Activated T-cell treated with anti-CD3 and anti-CD28 coated beads, Interleukin-2, amount 50 U/mL, for 48 hours (primary cell): Measurements from ENCODE around the gene KCNMB2.

Experiments
- DNase-seq, 2 experiments: peaks; one replicate each; pipeline ENCODE4 v3.0.0-alpha.2; 2020

KCNMB2 gene

DNA sequence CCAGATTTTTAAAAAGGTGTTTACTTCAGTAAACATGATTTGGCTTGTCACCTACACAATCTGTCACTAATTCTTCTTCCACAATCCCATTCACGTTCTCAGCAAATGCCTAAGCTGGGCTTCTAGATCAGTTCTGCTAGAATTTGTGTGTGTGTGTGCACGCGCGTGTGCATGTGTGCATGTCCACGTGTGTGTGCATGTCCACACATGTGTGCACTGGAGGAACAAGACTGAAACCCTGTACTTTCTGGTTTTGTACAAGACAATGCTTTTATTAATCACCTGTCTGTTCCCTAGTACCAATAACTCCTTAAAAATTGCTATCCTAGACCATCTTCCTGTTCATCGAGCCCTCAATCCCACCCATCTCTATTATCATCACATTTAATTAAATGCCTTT, 229.2 kb downstream of the KCNMB2 start:
- no peak for DNase-seq

GRCh38 chr3:178767581-178767980, 231.3 kb downstream of the KCNMB2 start:
- no peak for DNase-seq

GRCh38 chr3:178768072-178768864, 232.0 kb downstream of the KCNMB2 start:
- no peak for DNase-seq

- DNase-seq = no peak
Measured at GRCh38 chr3:178771511-178771910, 235.3 kb downstream of the KCNMB2 start.

GRCh38 chr3:178772746-178773145, 236.5 kb downstream of the KCNMB2 start:
- DNase-seq = no peak

- DNase-seq = no peak
Measured at GRCh38 chr3:178773358-178773757, 237.1 kb downstream of the KCNMB2 start.

DNA sequence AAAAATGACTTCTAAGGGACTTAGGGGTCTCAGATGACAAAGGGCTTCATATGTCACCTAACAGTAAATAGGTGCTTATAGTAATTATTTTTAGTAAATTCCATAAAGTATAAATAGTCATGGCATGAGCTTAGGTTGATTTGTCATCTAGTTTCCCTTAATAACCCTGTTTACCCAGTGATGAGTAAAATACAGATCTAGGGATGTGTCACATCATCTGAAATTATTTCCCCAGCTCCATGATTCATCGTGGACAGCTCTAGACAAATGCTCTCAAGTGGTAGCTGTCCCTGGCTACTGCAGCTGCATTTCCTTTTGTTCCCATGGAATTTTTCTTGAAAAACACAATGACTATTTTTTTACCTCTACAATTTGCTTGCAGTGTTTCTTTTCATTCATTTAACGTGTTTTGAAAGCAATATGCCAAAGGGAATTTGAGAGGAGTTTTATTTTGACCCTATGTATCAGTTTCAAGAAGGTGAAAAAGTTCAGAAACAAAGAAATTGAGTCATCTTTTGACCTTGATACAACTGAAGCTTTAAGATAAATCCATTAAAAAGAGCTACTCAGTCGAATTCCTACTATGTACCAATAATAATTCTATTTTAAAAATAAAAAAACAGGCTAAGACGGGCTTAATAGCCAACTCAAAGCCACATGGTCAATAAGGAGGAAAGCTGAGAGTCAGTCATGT, 241.6 kb downstream of the KCNMB2 start:
- no peak for DNase-seq

DNA sequence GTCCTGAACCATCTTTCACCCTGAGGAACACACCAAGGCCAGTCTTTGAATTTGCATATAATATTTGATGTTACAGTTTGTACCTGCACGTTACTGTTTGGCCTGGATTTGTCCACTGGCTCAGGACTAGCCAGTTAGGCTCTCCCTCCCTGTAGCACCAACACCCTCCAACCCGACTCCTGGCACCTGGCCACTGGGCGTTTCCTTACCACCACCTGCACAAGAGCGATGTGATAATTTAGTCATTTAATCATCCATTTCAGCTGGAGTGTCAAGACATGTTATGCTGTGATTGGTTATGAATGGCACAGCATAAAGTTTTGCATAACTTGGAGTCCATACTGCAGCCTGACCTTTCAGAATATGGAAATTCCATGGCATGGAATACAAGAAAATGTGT, 242.4 kb downstream of the KCNMB2 start:
- DNase-seq = no peak

- DNase-seq = no peak
Measured at GRCh38 chr3:178785961-178786360, 249.7 kb downstream of the KCNMB2 start.

GRCh38 chr3:178787960-178788359, 251.7 kb downstream of the KCNMB2 start:
- DNase-seq = no peak

- DNase-seq = no peak
Measured at GRCh38 chr3:178794711-178795110, 258.5 kb downstream of the KCNMB2 start.

DNA sequence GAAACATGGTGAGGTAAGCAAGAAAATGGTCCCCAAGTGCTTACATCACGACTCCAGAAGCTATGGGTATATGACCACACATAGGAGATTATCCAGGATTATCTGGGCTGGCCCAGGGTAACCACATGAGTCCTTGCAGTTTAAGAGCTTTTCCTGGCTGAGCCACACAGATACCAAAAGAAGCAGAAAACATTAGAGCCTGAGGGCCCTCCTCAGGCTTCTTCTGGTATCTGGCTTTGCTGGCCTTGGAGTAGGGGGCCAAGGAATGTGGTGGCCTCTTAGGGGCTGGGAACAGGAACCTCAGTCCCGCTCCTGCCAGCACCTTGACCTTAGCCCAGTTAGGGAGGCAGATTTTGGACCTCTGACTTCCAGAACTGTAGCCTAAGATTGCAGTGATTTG, 259.1 kb downstream of the KCNMB2 start:
- no peak for DNase-seq

DNA sequence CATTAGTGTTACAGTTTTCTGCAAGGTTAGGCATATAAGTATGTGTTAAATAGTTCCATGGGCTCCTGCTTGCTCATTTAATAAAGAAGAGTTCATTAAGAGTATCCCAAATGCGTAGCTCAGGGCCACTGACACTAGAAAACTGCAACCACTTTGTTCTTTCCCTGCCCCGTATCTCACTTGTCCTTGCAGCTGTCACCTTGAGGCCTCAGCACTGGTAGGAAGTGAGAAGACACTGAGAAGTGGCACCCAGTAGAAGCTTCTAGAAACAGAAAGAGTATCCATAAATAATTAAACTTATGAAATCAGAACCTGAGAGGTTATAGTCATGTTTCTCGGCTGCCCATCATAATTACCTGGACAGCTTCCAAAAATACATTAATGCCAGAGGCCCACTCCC, 266.0 kb downstream of the KCNMB2 start:
- DNase-seq = no peak

DNA sequence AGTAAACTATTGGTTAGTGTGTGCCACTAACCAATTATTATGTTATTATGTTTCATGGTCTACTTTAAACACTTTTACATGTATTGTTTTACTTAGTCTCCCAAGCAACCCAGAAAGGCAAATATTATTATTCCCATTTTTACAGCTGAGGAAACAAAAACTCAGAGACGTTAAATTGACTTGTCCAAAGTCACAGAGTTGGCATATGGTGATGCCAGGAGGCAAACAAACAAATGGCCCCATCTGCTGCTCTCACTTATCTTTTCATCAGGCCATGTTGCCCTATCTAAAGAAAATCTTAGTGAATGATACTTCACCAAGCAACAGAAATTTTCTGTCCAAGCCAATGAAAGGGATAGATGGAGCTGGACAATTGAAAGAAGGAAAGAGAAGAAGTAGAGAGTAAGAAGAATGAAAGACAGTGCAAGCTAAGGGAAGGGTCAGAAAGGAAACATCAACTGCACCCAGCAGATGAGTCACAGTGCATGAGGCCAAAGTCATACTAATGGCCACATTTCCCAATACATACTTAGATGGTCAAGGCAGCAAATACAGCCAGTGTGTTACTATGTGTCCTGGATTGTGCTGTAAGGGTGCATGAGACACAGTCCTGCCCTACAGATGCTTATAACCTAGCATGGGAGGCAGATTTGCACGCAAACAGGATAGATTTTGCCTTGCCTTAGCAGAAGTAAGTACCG, 266.9 kb downstream of the KCNMB2 start:
- DNase-seq = no peak

- no peak for DNase-seq
Measured at GRCh38 chr3:178804606-178805005, 268.4 kb downstream of the KCNMB2 start.

DNA sequence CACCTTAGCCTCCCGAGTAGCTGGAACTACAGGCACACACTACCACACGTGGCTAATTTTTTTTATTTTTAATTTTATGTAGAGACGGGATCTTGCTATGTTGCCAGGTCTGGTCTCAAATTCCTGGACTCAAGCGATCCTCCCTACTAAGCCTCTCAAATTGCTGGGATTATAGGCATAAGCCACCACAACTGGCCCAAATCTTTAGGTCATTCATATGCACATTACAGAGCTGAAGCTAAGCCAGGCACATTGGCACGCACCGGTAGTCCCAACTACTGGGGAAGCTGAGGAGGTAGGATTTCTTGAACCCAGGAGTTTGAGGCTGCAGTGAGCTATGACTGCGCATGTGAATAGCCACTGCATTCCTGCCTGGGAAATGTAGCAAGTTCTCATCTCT, 269.5 kb downstream of the KCNMB2 start:
- no peak for DNase-seq

- no peak for DNase-seq
Measured at GRCh38 chr3:178806651-178807050, 270.4 kb downstream of the KCNMB2 start.

GRCh38 chr3:178807694-178808093, 271.5 kb downstream of the KCNMB2 start:
- DNase-seq = no peak

DNA sequence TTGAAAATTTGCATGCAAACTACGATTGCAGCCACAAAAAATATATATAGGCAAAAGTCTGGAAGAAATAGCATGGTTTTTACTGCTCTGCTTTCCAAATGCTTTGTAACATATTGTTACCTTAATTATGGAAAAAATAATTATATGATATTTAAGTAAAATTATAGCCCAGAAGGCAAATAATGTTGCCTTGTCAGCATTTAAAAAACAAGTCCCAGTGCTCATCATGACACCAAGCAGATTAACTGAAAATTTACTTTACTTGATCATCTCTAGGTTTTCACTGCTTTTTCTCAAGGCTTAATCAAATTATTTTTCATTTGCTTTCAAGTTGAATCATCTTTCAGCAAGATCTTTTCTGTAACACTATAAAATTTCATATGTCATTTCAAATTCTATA, 272.5 kb downstream of the KCNMB2 start:
- no peak for DNase-seq

GRCh38 chr3:178810181-178810580, 273.9 kb downstream of the KCNMB2 start:
- no peak for DNase-seq

GRCh38 chr3:178822722-178823121, 286.5 kb downstream of the KCNMB2 start:
- DNase-seq = no peak

GRCh38 chr3:178823150-178823549, 286.9 kb downstream of the KCNMB2 start:
- no peak for DNase-seq

DNA sequence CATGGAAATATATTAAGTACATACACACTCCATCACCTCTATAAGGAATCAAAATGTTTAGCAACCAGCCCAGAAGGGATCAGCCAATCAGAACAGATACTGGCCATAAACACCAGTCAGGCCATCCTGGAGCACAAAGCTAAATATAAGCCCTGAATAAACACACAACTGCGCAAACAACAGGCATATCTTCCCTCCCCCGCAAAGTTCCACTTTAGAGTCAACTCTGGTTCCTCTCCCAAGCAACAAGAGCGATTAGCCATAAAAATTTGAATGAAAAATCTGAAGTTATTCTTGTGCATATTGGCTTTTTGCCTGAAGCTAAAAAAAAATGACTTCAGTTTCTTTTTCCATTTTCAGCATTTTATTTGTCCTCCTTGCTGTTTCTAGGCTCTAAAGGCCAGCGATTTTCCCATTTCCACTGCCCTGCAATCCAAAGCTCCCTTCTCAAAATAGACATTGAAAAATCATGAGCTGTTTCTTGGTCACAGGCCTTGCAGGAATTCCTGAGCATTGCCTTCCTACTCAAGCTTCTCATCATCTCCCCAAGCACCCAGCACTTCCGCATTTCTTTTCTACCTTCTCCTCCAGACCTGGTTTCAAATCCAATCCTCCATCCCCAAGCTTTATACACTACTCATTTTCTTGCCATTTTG, 287.5 kb downstream of the KCNMB2 start:
- DNase-seq = no peak
